GM19452 (cell line): ENCODE measurements around the gene PEPD.

Source experiments
- ATAC-seq: cut with Tn5 transposase; IDR thresholded peaks from one replicate; pipeline ENCODE4 v1.9.1; 2021; ENCODE audit not compliant: unreplicated experiment

Gene PEPD

GRCh38 chr19:33340991-33341390 is 180.6 kb downstream of the PEPD start:
- no peak for ATAC-seq

GRCh38 chr19:33339016-33339984 is 182.3 kb downstream of the PEPD start:
- no peak for ATAC-seq
